DLD1 (cell line): ENCODE results near the gene CFAP99.
"Not testable (repeated sequence)": the region's sequence is repeated elsewhere in the genome, so short reads cannot be mapped to it uniquely, and the experiment has no call there.

Source experiments
- in situ Hi-C: cut with HindIII; loops from 2 replicates; pipeline ENCODE4 v1.10.0; 2017; ENCODE audit warnings: low sequenced_read_pairs

CFAP99 gene

DNA sequence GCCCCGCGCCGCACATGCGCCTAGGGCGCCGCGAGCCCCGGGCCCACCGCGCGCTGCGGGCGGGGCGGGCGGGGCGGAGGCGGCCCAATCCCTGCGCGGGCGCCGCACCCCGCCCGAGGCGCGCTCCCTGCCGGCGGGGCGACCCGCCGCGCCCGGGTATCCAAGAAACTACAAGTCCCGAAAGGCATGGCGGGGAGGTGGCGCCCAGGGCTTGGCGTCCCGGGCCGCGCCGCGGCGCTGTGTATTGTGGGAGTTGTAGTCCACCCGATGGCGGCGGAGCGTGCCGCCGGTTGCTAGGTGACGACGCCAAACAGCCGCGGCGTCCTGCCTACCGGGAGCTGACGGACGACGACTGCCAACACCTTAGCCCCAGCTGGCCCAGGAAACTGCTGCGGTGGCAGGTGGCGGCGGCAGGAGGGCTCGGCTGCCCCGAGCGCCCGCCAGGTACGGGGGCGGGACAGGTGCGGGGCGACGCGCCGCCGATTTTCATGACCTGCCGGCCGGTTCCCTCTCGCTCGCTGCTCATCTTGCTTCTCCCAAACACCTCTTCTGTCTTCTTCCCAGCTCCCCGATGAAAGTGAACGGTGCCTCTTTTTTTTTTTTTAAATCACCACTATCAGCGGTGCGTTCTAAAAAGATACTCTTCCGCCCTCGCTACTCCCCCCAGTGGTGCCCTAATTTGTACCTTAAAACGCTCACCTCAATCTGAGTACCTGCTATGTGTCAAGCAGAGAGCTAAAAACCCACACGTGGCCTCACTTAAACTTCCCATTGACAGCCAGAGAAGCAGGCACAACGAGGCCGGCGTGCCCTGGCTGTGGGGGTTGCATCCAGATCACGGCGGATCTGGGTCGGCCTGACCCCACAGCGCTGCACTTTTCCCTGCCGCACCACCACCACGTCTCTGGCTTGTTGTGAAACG is at the start of gene CFAP99:
Gene CFAP99 (plus strand): TSS at position 306 of the 922 bp plus-strand sequence.
- in situ Hi-C loops: no loop called here

DNA sequence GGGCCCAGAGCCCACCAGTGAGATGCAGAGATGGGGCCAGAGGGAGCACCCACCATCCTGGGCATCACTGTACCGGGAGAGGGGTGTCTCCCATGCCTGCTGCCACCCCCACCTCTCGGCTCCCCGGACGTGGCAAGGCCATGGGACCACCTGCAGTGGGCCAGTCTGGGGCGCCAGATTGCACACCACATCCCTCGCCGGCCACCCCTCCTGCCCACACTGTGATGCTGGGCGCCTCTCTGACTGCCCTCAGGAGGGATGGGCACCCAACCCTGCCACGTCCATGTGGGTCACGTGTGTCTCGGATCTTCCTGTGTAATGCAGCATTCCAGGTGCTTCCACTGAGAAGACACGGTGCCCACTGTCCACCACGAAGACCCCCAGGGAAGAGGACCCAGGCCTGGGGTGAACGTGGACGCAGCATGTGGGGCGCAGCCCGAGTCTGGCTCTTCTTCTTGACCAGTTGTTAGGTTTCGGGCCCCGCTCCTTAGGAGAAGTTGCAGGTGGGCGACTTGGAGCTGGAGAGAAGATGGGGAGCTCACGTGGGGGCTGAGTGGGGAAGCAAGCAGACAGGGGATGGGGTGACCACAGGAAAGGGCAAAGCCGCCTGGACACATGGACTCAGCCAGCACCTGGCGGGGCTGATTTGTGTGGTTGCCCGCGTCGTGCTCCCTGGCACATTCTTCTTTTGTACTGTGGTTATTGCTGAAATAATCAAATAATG is 48.0 kb upstream of the CFAP99 start:
- in situ Hi-C loops: no loop called here

DNA sequence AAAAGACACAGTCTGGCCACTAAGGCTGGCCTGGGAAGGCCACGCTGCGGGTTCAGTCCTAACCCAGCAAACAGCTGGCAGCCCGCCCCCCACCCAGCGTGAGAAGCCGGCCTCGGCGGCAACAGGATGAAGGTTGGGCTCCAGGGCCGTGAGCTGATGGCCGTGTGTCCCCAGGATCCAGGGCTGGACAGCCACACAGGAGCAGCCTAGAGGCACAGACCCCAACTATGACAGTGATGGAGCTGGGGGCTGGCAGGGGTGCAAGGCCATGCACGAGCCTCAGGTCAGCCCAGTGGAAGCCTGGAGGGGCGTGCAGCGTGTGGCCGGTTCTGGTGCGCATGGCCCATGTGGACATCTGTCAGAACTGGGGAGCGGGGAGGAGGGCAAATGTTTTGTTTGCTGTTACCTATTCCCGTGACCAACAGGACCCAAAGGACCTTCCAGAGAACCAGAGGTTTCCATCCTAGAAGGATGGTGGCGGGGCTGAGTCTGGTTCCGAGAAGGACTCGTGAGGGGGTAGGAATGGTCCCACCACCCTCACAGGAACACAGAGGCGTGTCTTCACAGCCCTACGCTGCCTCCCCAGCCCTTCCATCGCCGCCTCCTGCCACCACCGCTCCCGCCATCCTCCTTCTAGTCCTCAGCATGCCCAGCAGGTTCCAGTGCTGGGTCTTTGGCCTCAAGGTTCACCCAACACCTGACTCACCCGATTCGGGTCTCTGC is 46.8 kb upstream of the CFAP99 start:
- in situ Hi-C loops: no loop called here

DNA sequence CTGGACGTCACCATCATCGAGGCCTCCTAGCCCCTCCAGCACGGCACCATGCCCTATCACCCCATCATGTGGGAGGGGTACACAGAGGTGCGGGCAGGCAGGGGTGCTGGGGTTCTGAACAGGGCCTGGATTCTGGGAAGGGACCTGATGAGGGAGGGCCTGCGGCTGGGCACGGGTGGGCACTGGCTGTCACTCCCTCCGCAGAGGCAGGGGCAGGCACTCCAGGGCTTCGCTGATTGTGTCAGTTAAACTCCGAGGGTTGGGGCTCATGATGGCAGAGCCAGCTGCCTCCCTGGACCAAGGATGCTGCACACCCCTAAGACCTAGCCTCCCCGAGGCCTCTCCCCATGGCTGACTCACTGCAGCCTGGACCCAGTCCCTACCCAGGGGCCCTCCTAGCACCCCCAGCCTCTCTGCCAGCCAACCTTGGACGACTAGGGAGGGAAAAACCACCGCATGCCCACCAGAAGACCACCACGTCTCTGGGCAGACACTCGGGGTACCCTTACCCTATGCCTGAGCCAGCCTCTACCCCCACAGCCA is 46.2 kb upstream of the CFAP99 start:
- in situ Hi-C loops: no loop called here

DNA sequence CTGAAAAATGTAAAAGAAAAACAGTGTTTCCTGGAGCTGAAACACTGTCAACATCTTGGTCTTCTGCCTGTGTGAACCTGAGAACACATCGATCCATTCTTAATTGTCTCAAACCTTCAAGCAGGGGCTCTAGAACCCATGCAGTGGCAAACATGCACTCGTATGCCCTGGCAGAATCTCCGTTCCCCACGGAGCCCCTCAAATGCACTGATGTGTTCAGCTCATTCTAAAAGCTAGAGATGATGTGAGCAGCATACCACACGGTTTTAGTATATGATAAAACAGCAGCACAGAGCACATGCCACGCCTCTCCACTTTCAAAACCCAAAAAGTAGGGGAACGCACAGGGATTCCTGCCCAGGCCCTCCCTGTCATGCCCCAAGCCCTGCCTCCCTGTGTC is 45.2 kb upstream of the CFAP99 start:
- in situ Hi-C loops: no loop called here

DNA sequence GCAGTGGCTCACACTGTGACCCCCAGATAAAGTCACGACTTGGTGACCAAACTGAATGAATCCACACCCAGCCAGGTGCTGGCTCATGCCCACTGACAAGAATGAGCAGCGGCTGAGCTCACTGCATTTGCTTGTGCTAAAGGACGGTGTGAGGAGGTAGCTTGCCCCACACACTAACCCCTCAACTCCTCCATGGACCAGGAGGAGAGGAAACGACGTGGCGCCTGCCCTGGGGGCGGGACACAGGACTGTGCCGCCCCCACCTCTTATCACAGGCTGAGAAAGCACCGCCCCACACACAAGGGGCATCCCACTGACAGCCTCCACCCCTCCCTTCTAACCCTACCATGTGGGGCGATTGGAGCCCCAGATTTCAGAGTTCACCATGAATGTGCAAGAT is 43.3 kb upstream of the CFAP99 start:
- in situ Hi-C loops: no loop called here

DNA sequence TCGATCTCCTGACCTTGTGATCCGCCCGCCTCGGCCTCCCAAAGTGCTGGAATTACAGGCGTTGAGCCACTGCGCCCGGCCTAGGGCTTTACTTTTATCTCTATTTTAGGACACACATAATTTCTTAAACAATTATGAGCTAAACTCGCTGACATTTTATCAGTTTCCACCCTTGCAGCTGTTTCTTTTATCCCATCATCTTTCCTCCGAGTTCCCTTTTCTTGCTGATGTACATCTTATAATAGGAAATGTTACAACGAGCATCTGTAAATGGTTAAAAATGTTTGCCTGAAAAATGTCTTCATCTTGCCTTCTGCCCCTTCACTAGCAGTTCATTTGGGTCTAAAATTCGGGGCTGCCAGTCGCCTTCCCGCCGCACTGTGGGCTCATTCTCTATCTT is 41.5 kb upstream of the CFAP99 start:
- in situ Hi-C loops: no loop called here

DNA sequence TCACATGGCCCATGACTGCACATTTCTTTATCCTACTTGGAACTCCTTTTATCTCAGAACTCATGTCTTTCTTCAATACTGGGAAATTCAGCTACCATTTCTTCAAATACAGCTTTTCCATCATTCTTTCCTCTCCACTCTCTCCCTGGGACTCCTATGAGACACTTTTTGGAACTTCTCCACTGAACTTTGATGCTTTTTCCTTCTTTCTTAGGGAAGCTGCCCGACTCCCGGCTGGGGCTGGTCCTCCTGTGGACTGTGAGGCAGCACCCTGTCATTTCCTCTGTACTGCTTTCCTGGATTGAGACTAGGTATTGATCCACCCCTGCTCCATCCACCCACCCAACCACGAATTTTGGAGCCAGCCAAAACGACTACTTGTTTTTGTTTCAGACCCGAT is 40.4 kb upstream of the CFAP99 start:
- in situ Hi-C loops: no loop called here

DNA sequence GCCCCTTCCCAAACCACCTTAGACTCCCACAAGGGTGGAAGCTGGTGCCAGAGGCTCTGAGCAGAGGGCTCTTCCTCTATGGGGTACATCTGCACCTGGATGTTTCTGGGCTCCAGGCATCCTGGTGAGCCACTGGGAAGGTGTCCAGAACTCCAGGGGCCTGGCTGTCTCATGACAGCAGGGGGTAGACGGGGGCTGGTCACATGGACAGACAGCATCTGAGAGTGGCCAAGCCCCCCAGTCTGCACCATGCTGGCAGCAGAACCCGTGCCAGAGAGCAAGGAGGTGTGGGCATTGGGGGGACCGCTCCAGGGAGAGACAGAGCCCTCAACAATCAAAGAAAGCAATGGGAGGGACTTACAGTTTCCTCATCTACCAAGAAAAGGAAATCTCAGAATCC is 39.9 kb upstream of the CFAP99 start:
- in situ Hi-C loops: no loop called here

DNA sequence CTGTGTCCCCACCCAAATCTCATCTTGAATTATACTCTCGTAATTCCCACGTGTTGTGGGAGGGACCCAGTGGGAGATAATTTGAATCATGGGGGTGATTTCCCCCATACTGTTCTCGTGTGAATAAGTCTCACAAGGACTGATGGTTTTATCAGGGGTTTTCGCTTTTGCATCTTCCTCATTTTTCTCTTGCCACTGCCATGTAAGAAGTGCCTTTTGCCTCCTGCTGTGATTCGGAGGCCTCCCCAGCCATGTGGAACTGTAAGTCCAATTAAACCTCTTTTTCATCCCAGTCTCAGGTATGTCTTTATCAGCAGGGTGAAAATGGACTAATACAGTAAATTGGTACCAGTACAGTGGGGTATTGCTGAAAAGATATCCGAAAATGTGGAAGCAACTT is 38.2 kb upstream of the CFAP99 start:
- in situ Hi-C loops: not testable (repeated sequence)

DNA sequence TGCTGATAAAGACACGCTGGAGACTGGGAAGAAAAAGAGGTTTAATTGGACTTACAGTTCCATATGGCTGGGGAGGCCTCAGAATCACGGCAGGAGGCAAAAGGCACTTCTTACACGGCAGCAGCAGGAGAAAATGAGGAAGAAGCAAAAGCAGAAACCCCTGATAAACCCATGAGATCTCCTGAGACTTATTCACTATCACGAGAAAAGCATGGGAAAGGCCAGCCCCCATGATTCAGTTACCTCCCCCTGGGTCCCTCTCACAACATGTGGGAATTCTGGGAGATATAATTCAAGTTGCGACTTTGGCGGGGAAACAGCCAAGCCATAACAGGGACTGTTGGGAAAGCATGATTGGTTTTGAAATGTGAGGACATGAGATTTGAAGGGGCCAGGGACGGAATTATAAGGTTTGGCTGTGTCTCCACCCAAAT is 36.0 kb upstream of the CFAP99 start:
- in situ Hi-C loops: not testable (repeated sequence)

DNA sequence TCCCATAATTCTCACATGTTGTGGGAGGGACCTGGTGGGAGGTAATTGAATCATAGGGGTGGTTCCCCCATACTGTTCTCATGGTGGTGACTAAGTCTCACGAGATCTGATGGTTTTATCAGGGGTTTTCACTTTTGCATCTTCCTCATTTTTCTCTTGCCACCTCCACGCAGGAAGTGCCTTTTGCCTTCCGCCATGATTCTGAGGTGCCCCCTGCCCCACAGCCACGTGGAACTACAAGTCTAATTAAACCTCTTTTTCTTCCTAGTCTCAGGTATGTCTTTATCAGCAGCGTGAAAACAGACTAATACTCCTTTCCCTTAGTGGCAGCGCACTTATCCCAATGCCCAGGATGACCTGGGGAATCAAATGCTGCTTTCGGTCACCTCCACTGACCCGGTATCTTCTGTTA is 35.5 kb upstream of the CFAP99 start:
- in situ Hi-C loops: not testable (repeated sequence)

DNA sequence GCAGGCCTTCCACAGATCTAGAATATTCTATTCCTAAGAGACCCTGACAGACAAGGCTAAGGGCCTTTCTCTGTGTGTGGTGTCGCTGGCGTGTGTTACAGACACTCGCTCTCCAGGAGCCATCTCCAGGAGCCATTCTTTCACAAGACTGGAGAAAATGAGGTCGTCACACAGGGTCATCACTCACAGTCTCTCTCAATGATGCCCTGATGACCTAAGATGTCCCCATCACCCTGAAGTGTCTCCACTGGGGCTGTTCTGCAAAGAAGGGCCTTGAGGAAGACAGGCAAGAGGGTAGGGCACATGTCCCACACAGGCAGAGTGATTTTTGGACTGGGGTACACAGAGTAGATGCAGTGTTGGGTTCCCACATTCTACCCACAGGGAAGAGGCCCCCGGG is 35.0 kb upstream of the CFAP99 start:
- in situ Hi-C loops: no loop called here

DNA sequence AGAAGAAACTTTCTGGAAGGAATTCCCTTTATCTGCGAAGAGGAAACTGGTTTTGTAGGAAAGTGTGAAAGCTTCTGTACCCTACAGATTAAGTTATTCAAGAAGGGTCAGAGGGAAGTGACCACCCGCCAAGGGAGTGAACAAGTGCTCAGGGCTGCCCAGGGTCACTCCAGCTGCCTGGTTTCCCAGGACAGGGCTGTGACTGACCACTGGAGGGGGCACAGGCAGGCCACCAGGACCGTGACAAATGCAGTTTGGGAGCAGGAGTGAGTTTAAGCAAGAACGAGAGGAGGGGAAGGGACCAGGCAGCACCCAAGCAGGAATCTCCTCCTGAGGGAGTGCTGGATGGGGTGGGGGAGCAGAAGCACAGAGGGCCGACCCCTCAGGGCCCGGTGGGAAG is 34.5 kb upstream of the CFAP99 start:
- in situ Hi-C loops: no loop called here

DNA sequence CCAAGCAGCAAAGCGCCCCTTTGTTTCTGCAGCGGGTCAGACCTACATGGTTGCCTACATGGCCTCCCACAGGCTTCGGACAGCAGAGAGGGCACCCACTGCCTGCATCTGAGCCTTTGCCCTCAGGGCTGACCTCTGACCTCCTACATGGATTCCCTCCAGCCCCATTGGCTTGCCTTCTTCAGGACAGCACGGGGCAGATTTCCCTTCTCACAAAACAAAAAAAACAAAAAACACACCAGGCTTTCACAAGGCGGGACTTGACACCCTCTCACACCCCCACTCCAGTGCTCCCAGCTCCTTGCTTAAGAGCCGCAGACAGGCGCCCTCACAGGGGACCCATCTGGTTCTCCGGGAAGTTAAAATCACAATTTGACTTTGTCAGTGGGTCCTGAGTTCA is 33.2 kb upstream of the CFAP99 start:
- in situ Hi-C loops: no loop called here

DNA sequence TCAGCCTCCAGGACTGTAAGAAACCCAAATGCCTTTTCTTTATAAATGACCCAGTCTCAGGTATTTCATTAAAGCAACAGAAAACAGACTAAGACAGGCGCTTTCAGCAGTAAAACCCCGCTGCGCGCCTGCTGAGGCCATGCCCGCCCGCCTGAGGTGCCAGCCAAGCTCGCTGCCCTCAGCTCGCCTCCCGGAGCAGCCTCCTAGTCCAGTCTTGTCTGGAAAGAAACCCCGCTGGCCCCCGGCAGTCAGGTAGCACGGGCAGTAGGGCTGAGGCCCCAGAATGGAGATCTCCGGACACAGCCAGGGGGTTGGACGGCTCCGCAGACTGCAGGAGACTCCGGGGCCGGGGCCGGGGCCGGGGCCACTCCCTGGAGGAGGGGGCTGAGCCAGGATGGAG is 32.0 kb upstream of the CFAP99 start:
- in situ Hi-C loops: no loop called here

DNA sequence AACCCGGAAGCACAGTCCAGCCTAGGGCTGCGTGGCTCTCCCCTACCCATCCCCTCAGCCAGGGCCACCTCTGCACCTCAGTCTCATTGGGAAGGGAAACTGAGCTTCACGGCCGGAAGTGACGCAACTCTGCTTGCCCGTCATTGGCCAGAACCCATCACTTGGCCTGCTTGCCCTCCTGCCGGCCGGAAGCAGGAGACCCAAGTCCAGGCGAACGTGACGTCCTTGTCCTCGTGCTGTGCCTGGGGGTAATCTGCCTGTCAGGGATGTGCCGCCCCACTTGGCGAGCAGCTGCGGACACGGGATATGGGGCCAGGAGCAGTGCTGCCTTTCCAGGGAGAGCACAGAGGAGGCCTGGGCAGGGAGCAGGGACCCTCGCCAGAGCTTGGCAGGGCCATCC is 31.5 kb upstream of the CFAP99 start:
- in situ Hi-C loops: no loop called here

DNA sequence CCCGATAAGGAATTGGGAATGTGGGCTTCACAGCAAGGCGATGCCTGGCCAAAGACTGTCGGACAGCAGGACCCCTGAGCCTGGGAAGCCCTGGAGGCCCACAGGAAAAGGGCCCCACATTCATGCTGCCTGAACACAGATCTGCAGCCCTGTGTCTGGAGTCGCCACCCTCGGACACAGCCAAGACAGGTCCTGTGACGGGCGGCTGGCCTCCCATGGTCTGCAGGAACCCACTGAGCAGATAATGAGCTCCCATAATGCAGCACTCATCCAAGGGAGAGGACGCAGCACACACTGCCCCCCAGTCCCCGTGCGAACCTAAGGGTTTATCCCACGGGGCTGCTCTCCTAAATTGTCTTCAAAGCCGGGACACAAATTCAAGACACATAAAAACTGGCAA is 30.9 kb upstream of the CFAP99 start:
- in situ Hi-C loops: no loop called here

DNA sequence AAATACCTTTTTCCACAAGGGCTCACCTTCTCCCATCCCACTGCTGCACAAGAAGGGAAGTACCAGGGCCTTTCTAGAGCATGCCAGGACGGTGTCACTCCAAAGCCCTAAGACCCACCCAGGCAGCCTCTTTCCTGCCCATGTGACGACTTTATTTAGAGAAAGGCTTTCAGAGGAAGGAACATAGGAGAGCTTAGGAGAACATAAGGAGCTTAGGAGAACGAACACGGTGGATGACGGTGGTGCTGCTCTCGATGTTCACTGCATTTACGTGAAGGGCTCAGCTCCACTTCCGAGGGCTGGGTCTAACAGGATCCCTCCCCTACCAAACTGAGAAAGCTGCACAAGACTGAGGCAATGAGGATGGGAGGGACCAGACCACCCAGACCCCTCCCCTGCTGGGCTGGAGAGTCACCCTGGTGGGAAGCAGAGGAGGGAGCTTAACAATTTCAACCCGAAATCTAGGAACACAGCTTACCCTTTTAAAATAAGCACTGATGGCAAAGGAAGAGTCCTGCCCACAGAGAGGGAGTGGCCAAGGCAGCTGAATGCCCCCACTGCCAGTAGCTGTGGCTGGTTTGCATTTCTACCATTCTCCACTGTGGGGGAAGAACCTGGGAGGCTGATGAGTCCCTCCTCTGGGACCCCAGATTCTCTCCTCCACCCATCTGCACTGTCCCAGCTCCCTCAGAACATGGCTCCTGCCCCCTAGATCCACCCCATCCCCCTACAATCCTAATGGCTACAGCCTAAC is 30.1 kb upstream of the CFAP99 start:
- in situ Hi-C loops: no loop called here

DNA sequence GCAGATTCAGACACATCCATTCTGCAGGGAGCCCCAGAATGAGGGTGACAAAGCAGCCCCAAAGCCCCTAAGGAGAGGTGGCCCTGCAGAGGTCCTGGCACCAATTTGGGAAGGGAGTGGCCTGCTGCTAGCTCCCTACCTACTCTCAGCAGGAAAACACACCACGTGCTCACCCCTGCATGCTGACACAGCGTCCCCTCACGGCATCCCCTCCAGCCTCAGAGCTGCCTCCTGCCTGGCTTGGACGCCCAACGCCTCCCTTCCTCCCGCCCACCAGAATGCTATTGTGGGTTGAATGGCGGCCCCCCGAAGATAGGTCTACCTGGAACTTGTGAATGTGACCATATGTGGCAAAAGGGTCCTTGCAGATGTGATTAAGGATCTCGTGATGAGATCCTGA is 29.1 kb upstream of the CFAP99 start:
- in situ Hi-C loops: loop anchor here (10.0 kb wide), 1 partner anchor 145 kb away; the partner anchor contains the start of genes HAUS3 and POLN
